ENCODE measurements around the gene AKR1E2. TPM values are rescaled to one million over a fixed set of nuclear protein-coding genes. Genes with fewer than 3 reads are reported as not detected.

Gene AKR1E2
- total and polyA plus RNA-seq, 4 donors = 1.5 to 7.5 (median 3.8) TPM

GRCh38 chr10:4888236-4888635, 62.2 kb downstream of the AKR1E2 start:
- Histone ChIP-seq H3K4me1 (ENCODE audit: control insufficient read depth in 5 of 5, insufficient read depth in 5 of 5, low read length in 5 of 5) (peaks cover 0 to 3% (median under 1%) of the 10 kb centered on the region in 5 donors), H3K36me3 (ENCODE audit: control insufficient read depth in 4 of 4, insufficient read depth in 4 of 4, low read length in 4 of 4) (no peaks in the 10 kb centered on the region), H3K4me3 (no peak overlapping the region), H3K9me3 (ENCODE audit: control insufficient read depth in 4 of 4, insufficient read depth in 3 of 4, low read length in 3 of 4) (peaks cover 0 to 3% (median 0%) of the 10 kb centered on the region in 4 donors), H3K27me3 (ENCODE audit: control insufficient read depth in 3 of 3, insufficient read depth in 3 of 3, low read length in 2 of 3) (no peaks in the 10 kb centered on the region), H3K27ac (ENCODE audit: low read depth in 1 of 2, low read length in 1 of 2) (no peak overlapping the region), H3K9ac (ENCODE audit: insufficient read depth in 1 of 2, low read length in 2 of 2) (no peak overlapping the region)
- WGBS, 2 donors = 58 to 76% methylated on average over 5 of the region's 5 CpGs
- ATAC-seq (ENCODE audit: insufficient read depth, low FRiP score) (no peak), DNase-seq (no peak)
- no peak for TF ChIP-seq CTCF (IDR thresholded peaks at IDR 0.05; ENCODE audit: control extremely low read depth, extremely low read depth)

DNA sequence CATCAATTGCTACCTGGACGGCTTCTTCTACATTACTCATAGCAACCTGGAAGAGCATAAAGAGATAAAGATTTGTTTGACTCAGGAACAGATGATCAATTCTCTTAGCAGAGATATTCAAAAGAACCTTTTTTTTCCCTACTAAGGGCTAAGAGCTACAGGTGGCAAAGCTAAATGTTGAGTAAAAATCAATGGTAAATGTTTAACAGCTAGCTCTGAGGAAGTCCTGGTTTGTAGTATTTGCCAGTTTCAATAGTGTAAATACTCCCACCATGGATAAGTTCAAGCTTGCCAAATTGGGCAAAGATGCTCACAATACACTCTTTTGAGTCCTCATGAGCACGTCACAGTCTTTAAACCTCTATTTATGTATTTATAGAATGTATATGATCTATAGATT, 64.0 kb downstream of the AKR1E2 start:
- H3K27ac ChIP-seq (ENCODE audit: low read depth in 1 of 2, low read length in 1 of 2) = no peak overlapping the region
- TF ChIP-seq CTCF (IDR thresholded peaks at IDR 0.05; ENCODE audit: control extremely low read depth, extremely low read depth) = no peak
- H3K4me1 ChIP-seq (ENCODE audit: control insufficient read depth in 5 of 5, insufficient read depth in 5 of 5, low read length in 5 of 5) = peaks cover 0 to 5% (median 0%) of the 10 kb centered on the region in 5 donors
- DNase-seq (no peak), ATAC-seq (ENCODE audit: insufficient read depth, low FRiP score) (no peak)
- H3K4me3 ChIP-seq = no peak overlapping the region
- H3K36me3 ChIP-seq (ENCODE audit: control insufficient read depth in 4 of 4, insufficient read depth in 4 of 4, low read length in 4 of 4) = no peaks in the 10 kb centered on the region
- peaks cover 0 to 5% (median 0%) of the 10 kb centered on the region in 4 donors for H3K9me3 ChIP-seq (ENCODE audit: control insufficient read depth in 4 of 4, insufficient read depth in 3 of 4, low read length in 3 of 4)
- H3K9ac ChIP-seq (ENCODE audit: insufficient read depth in 1 of 2, low read length in 2 of 2) = no peak overlapping the region
- H3K27me3 ChIP-seq (ENCODE audit: control insufficient read depth in 3 of 3, insufficient read depth in 3 of 3, low read length in 2 of 3) = no peaks in the 10 kb centered on the region
- WGBS, 2 donors = 86 to 91% methylated on average over 2 of the region's 2 CpGs

- no peak overlapping the region for H3K9ac ChIP-seq (ENCODE audit: insufficient read depth in 1 of 2, low read length in 2 of 2)
- ATAC-seq (ENCODE audit: insufficient read depth, low FRiP score) (no peak), DNase-seq (no peak)
- no peak for TF ChIP-seq CTCF (IDR thresholded peaks at IDR 0.05; ENCODE audit: control extremely low read depth, extremely low read depth)
- H3K4me3 ChIP-seq = no peak overlapping the region
- H3K27ac ChIP-seq (ENCODE audit: low read depth in 1 of 2, low read length in 1 of 2) = no peak overlapping the region
- peaks cover 0 to 2% (median 0%) of the 10 kb centered on the region in 4 donors for H3K9me3 ChIP-seq (ENCODE audit: control insufficient read depth in 4 of 4, insufficient read depth in 3 of 4, low read length in 3 of 4)
- 91 to 97% methylated on average over 2 of the region's 2 CpGs for WGBS, 2 donors
- no peaks in the 10 kb centered on the region for H3K36me3 ChIP-seq (ENCODE audit: control insufficient read depth in 4 of 4, insufficient read depth in 4 of 4, low read length in 4 of 4)
- H3K4me1 ChIP-seq (ENCODE audit: control insufficient read depth in 5 of 5, insufficient read depth in 5 of 5, low read length in 5 of 5) = peaks cover 0 to 5% (median 0%) of the 10 kb centered on the region in 5 donors
- H3K27me3 ChIP-seq (ENCODE audit: control insufficient read depth in 3 of 3, insufficient read depth in 3 of 3, low read length in 2 of 3) = no peaks in the 10 kb centered on the region
Measured at GRCh38 chr10:4892681-4893080, 66.7 kb downstream of the AKR1E2 start.

DNA sequence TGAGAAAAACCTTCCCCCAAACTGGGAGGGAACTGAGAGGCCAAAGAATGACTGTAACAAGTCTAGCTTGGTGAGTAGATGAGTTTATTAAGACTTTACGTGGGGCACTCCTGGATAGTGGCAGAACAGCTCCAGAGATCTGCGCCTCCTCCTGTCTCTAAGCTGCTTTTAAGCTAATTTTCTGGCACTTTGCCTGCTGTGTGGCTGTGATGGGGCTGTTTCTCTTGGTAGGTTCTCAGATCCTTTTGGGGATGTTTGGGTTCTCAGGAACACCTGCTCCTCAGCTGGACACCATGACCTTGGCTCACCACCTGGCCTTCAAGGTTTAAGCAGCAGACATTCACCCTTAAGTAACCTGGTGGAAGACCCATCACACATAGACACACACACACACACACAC, 68.3 kb downstream of the AKR1E2 start:
- Histone ChIP-seq H3K36me3 (ENCODE audit: control insufficient read depth in 4 of 4, insufficient read depth in 4 of 4, low read length in 4 of 4) (no peaks in the 10 kb centered on the region), H3K4me1 (ENCODE audit: control insufficient read depth in 5 of 5, insufficient read depth in 5 of 5, low read length in 5 of 5) (peaks cover 0 to 5% (median 0%) of the 10 kb centered on the region in 5 donors), H3K4me3 (no peak overlapping the region), H3K27me3 (ENCODE audit: control insufficient read depth in 3 of 3, insufficient read depth in 3 of 3, low read length in 2 of 3) (no peaks in the 10 kb centered on the region), H3K9ac (ENCODE audit: insufficient read depth in 1 of 2, low read length in 2 of 2) (no peak overlapping the region), H3K9me3 (ENCODE audit: control insufficient read depth in 4 of 4, insufficient read depth in 3 of 4, low read length in 3 of 4) (peaks cover 0 to 2% (median 0%) of the 10 kb centered on the region in 4 donors), H3K27ac (ENCODE audit: low read depth in 1 of 2, low read length in 1 of 2) (no peak overlapping the region)
- 95 to 98% methylated on average over 2 of the region's 2 CpGs for WGBS, 2 donors
- ATAC-seq (ENCODE audit: insufficient read depth, low FRiP score) (no peak), DNase-seq (no peak)
- no peak for TF ChIP-seq CTCF (IDR thresholded peaks at IDR 0.05; ENCODE audit: control extremely low read depth, extremely low read depth)

Data from lung (tissue), 12 donors.